HepG2 (cell line): ENCODE measurements around the gene CTAG2. TPM values are rescaled to one million over a fixed set of nuclear protein-coding genes. Genes with fewer than 3 reads are reported as not detected.

Experiments
- FOXC1 ChIP-seq: sonication (generic); formaldehyde crosslinking; IDR thresholded peaks from 2 replicates; pipeline ENCODE4 v1.8.0; 2022; ENCODE audit warnings: mild to moderate bottlenecking, missing genetic modification reagents, borderline replicate concordance
- TBL1XR1 ChIP-seq: fragments of 150-350 bp; IDR thresholded peaks from 2 replicates; pipeline ENCODE4 v1.6.1; 2014; ENCODE audit warnings: borderline replicate concordance, low read length; ENCODE audit not compliant: partially characterized antibody
- polyA plus RNA-seq, 8 experiments: library from polyadenylated mRNA; depleted of rRNA in 3 of 8; stranded (reverse) in 7 of 8; unstranded in 1 of 8; fragments of >200 nt; fragmentation: Illumina TruSeq in 4 of 8; extraction: Trizol in 4 of 8; gene quantifications; 2 replicates each; pipeline versions ENCODE4 v1.2.1 to v1.2.3, GENCODE V29; 2011 to 2016; ENCODE audit warnings: low read depth in 4 of 8, missing spikeins in 1 of 8, mixed read lengths in 1 of 8; ENCODE audit not compliant: insufficient read depth in 1 of 8
- small RNA-seq, 3 experiments: library from RNA; depleted of rRNA; stranded (forward); fragments of <200 nt; gene quantifications; one replicate each; pipeline ENCODE3, GENCODE V24; 2012; ENCODE audit warnings: low read depth in 2 of 3, low replicate concordance in 1 of 3; ENCODE audit not compliant: insufficient read length in 3 of 3, insufficient read depth in 2 of 3
- total RNA-seq, 5 experiments: library from RNA; depleted of rRNA; stranded (reverse); fragments of >200 nt; fragmentation: Illumina TruSeq; extraction: Trizol; gene quantifications; 2 replicates each; pipeline ENCODE4 v1.2.3, GENCODE V29; 2016; ENCODE audit warnings: low read depth in 1 of 5
- TF ChIP-seq, protein P1 (sequence below): IDR thresholded peaks from 2 replicates; pipeline ENCODE4 v1.4.0; 2020; ENCODE audit warnings: mild to moderate bottlenecking, missing genetic modification reagents

The CTAG2 gene
- total and polyA plus RNA-seq, 2 of the 13 experiments (the other 11 are each of a cell fraction or from before 2014, with no cell fraction given), result not detected

DNA sequence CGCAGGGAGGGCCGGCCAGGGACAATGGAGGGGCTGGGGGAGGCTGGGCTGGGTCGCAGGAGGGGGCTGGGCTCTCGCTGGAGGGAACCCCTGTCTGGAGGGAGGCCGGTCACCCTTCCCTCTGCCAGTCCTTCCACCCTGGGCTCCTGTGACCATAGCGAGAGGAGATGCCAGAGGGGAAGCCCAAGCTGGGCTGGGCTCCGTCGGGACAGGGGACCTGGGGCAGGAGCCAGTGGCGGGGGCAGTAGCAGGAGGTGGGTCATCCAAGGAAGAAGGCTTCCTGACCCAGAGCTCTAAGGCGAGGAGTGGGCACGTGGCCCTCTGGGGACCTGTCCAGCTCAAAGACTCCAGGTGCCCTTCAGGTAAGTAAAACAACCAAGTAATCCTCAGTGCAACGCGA, 51.2 kb downstream of the CTAG2 start (continued):
- TF ChIP-seq, protein P1, sequence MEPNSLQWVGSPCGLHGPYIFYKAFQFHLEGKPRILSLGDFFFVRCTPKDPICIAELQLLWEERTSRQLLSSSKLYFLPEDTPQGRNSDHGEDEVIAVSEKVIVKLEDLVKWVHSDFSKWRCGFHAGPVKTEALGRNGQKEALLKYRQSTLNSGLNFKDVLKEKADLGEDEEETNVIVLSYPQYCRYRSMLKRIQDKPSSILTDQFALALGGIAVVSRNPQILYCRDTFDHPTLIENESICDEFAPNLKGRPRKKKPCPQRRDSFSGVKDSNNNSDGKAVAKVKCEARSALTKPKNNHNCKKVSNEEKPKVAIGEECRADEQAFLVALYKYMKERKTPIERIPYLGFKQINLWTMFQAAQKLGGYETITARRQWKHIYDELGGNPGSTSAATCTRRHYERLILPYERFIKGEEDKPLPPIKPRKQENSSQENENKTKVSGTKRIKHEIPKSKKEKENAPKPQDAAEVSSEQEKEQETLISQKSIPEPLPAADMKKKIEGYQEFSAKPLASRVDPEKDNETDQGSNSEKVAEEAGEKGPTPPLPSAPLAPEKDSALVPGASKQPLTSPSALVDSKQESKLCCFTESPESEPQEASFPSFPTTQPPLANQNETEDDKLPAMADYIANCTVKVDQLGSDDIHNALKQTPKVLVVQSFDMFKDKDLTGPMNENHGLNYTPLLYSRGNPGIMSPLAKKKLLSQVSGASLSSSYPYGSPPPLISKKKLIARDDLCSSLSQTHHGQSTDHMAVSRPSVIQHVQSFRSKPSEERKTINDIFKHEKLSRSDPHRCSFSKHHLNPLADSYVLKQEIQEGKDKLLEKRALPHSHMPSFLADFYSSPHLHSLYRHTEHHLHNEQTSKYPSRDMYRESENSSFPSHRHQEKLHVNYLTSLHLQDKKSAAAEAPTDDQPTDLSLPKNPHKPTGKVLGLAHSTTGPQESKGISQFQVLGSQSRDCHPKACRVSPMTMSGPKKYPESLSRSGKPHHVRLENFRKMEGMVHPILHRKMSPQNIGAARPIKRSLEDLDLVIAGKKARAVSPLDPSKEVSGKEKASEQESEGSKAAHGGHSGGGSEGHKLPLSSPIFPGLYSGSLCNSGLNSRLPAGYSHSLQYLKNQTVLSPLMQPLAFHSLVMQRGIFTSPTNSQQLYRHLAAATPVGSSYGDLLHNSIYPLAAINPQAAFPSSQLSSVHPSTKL (CRISPR knock-in tag), result no peak
- TF ChIP-seq TBL1XR1 (no peak), FOXC1 (no peak)

Small RNAs within 50 kb of the gene (small RNA-seq; reads per million reads assigned to genes)
- gene AC244090.1 (0 reads per million in 3 experiments), gene AC244107.2 (0 reads per million in 3 experiments)

Other genes with a start within 250 kb of the CTAG2 start
- gene DNASE1L1, start 244.3 kb downstream of the CTAG2 start, total RNA-seq (2016; rRNA removed; fragmentation: Illumina TruSeq; extraction: Trizol), result 4.6 and 4.7 TPM in 2 replicates
- gene DNASE1L1, start 244.3 kb downstream of the CTAG2 start, polyA plus RNA-seq (2011; rRNA removed), result 12.3 and 16.5 TPM in 2 replicates
- gene TAFAZZIN, start 242.0 kb downstream of the CTAG2 start, total RNA-seq (2016; rRNA removed; fragmentation: Illumina TruSeq; extraction: Trizol), result 6.3 and 16.8 TPM in 2 replicates
- gene TAFAZZIN, start 242.0 kb downstream of the CTAG2 start, polyA plus RNA-seq (2011; rRNA removed), result 27.9 and 30.9 TPM in 2 replicates
- 23.1 and 56.7 TPM in 2 replicates for gene ATP6AP1, start 224.9 kb downstream of the CTAG2 start, total RNA-seq (2016; rRNA removed; fragmentation: Illumina TruSeq; extraction: Trizol)
- gene ATP6AP1, start 224.9 kb downstream of the CTAG2 start, polyA plus RNA-seq (2011; rRNA removed), result 110 and 142 TPM in 2 replicates
- gene GDI1, start 216.4 kb downstream of the CTAG2 start, total RNA-seq (2016; rRNA removed; fragmentation: Illumina TruSeq; extraction: Trizol), result 10.9 and 17.4 TPM in 2 replicates
- 105 and 124 TPM in 2 replicates for gene GDI1, start 216.4 kb downstream of the CTAG2 start, polyA plus RNA-seq (2011; rRNA removed)
- 19.5 and 30.7 TPM in 2 replicates for gene FAM50A, start 209.4 kb downstream of the CTAG2 start, total RNA-seq (2016; rRNA removed; fragmentation: Illumina TruSeq; extraction: Trizol)
- gene FAM50A, start 209.4 kb downstream of the CTAG2 start, polyA plus RNA-seq (2011; rRNA removed), result 40.7 and 51.1 TPM in 2 replicates
- gene PLXNA3, start 195.3 kb downstream of the CTAG2 start, total RNA-seq (2016; rRNA removed; fragmentation: Illumina TruSeq; extraction: Trizol), result 0.90 and 5.8 TPM in 2 replicates
- gene PLXNA3, start 195.3 kb downstream of the CTAG2 start, polyA plus RNA-seq (2011; rRNA removed), result 20.6 and 26.3 TPM in 2 replicates
- 12.7 and 13.0 TPM in 2 replicates for gene LAGE3, start 174.3 kb downstream of the CTAG2 start, total RNA-seq (2016; rRNA removed; fragmentation: Illumina TruSeq; extraction: Trizol)
- gene LAGE3, start 174.3 kb downstream of the CTAG2 start, polyA plus RNA-seq (2011; rRNA removed), result 7.6 and 10.0 TPM in 2 replicates
- 25.5 and 29.1 TPM in 2 replicates for gene UBL4A, start 167.0 kb downstream of the CTAG2 start, total RNA-seq (2016; rRNA removed; fragmentation: Illumina TruSeq; extraction: Trizol)
- 16.8 and 21.7 TPM in 2 replicates for gene UBL4A, start 167.0 kb downstream of the CTAG2 start, polyA plus RNA-seq (2011; rRNA removed)
- 10.1 and 10.8 TPM in 2 replicates for gene SLC10A3, start 162.9 kb downstream of the CTAG2 start, total RNA-seq (2016; rRNA removed; fragmentation: Illumina TruSeq; extraction: Trizol)
- gene SLC10A3, start 162.9 kb downstream of the CTAG2 start, polyA plus RNA-seq (2011; rRNA removed), result 11.5 and 13.7 TPM in 2 replicates
- gene FAM3A, start 137.3 kb downstream of the CTAG2 start, total RNA-seq (2016; rRNA removed; fragmentation: Illumina TruSeq; extraction: Trizol), result 6.7 and 11.2 TPM in 2 replicates
- 22.7 and 26.0 TPM in 2 replicates for gene FAM3A, start 137.3 kb downstream of the CTAG2 start, polyA plus RNA-seq (2011; rRNA removed)
- gene G6PD, start 106.7 kb downstream of the CTAG2 start, total RNA-seq (2016; rRNA removed; fragmentation: Illumina TruSeq; extraction: Trizol), result 28.8 and 44.6 TPM in 2 replicates
- gene G6PD, start 106.7 kb downstream of the CTAG2 start, polyA plus RNA-seq (2011; rRNA removed), result 18.8 and 19.5 TPM in 2 replicates
- gene IKBKG, start 106.0 kb downstream of the CTAG2 start, total RNA-seq (2016; rRNA removed; fragmentation: Illumina TruSeq; extraction: Trizol), result 26.5 and 30.6 TPM in 2 replicates
- gene IKBKG, start 106.0 kb downstream of the CTAG2 start, polyA plus RNA-seq (2011; rRNA removed), result 44.3 and 57.9 TPM in 2 replicates
- gene CTAG1A, start 68.4 kb downstream of the CTAG2 start, total RNA-seq (2016; rRNA removed; fragmentation: Illumina TruSeq; extraction: Trizol), result not detected in 2 replicates
- gene CTAG1A, start 68.4 kb downstream of the CTAG2 start, polyA plus RNA-seq (2011; rRNA removed), result not detected in 2 replicates
- gene CTAG1B, start 34.3 kb downstream of the CTAG2 start, total RNA-seq (2016; rRNA removed; fragmentation: Illumina TruSeq; extraction: Trizol), result not detected in 2 replicates
- gene CTAG1B, start 34.3 kb downstream of the CTAG2 start, polyA plus RNA-seq (2011; rRNA removed), result not detected in 2 replicates
- gene GAB3, start 97.5 kb upstream of the CTAG2 start, total RNA-seq (2016; rRNA removed; fragmentation: Illumina TruSeq; extraction: Trizol), result not detected in 2 replicates
- 0.01 TPM in 1 of 2 replicates, not detected in the other for gene GAB3, start 97.5 kb upstream of the CTAG2 start, polyA plus RNA-seq (2011; rRNA removed)
- 102 and 150 TPM in 2 replicates for gene DKC1, start 109.3 kb upstream of the CTAG2 start, total RNA-seq (2016; rRNA removed; fragmentation: Illumina TruSeq; extraction: Trizol)
- 45.4 and 61.6 TPM in 2 replicates for gene DKC1, start 109.3 kb upstream of the CTAG2 start, polyA plus RNA-seq (2011; rRNA removed)
- gene MPP1, start 151.9 kb upstream of the CTAG2 start, total RNA-seq (2016; rRNA removed; fragmentation: Illumina TruSeq; extraction: Trizol), result 8.1 and 9.4 TPM in 2 replicates
- gene MPP1, start 151.9 kb upstream of the CTAG2 start, polyA plus RNA-seq (2011; rRNA removed), result 7.0 and 7.8 TPM in 2 replicates
- not detected in 2 replicates for gene SMIM9, start 181.1 kb upstream of the CTAG2 start, total RNA-seq (2016; rRNA removed; fragmentation: Illumina TruSeq; extraction: Trizol)
- not detected in 2 replicates for gene SMIM9, start 181.1 kb upstream of the CTAG2 start, polyA plus RNA-seq (2011; rRNA removed)
- gene F8A1, start 232.8 kb upstream of the CTAG2 start, total RNA-seq (2016; rRNA removed; fragmentation: Illumina TruSeq; extraction: Trizol), result 5.0 and 5.4 TPM in 2 replicates
- gene F8A1, start 232.8 kb upstream of the CTAG2 start, polyA plus RNA-seq (2011; rRNA removed), result 3.6 and 3.9 TPM in 2 replicates